Activated CD4-positive, alpha-beta T cell treated with anti-CD3 and anti-CD28 coated beads, Interleukin-2, amount 50 U/mL, for 4 hours (primary cell): Measurements from ENCODE around the gene PLEKHB1.

Experiments
- DNase-seq, 2 experiments: peaks; one replicate each; pipeline ENCODE4 v3.0.0-alpha.2; 2020

PLEKHB1 gene

DNA sequence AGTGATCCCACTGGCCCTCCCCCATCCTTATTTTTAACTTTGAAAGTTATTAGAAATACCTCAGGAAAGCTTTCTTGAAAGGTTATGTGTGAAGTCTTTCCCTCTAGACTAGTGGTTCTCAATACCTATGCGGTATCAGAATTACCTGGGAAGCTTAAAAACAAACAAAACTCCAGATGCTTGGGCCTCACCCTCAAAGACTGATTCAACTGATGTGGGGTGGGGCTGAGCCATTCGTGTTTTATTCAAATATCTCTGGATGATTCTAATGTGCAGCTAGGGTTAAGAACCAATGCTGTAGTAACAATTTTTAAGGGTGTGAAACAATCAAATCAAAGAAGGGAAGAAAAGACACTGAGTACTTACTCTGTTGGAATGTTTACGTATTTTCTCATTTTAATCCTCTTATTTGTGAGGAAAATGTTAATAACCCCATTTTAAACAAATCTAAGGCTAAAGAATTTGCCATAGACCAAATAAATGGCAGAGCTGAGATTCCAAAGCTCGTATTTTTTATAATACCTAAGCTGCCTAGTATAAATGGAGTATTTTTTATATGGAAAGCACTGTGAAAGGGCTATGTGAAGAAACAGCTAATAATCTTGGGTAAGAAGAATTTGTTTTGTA lies 47.6 kb downstream of the PLEKHB1 start:
- no peak for DNase-seq

DNA sequence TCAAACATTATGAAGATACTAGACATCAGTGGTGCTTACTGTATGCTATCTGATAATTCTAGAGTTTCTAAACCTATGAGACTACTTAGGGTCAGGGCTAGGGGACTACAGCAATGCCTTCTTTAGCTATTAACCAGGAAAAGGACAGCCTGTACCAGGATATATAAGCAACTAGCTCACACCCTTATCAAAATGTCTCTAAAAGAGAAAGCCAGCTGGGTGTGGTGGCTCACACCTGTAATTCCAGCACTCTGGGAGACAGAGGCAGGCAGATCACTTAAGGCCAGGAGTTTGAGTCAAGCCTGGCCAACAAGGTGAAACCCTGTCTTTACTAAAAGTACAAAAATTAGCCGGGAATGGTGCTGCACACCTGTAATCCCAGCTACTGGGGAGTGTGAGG lies 58.7 kb downstream of the PLEKHB1 start:
- DNase-seq, result no peak

- DNase-seq, result no peak
Observed at GRCh38 chr11:73710964-73711363, 64.6 kb downstream of the PLEKHB1 start.
